Activated CD8-positive, alpha-beta memory T cell treated with anti-CD3 and anti-CD28 coated beads, Interleukin-2, amount 50 U/mL, for 24 hours (primary cell): Measurements from ENCODE around the gene PPA2.
"Not testable (repeated sequence)": the region's sequence is repeated elsewhere in the genome, so short reads cannot be mapped to it uniquely, and the experiment has no call there.

Experiments
- DNase-seq: peaks from one replicate; pipeline ENCODE4 v3.0.0-alpha.2; 2020; ENCODE audit errors: extremely low read depth

The PPA2 gene

GRCh38 chr4:105458541-105458940, 15.3 kb downstream of the PPA2 start:
- DNase-seq: not testable (repeated sequence)

GRCh38 chr4:105458001-105458400, 15.9 kb downstream of the PPA2 start:
- DNase-seq: no peak

GRCh38 chr4:105455998-105456397, 17.9 kb downstream of the PPA2 start:
- DNase-seq: no peak

GRCh38 chr4:105455182-105455581, 18.7 kb downstream of the PPA2 start:
- DNase-seq: no peak

- no peak for DNase-seq
Measured at GRCh38 chr4:105453550-105454205, 20.2 kb downstream of the PPA2 start.

GRCh38 chr4:105451346-105451745, 22.5 kb downstream of the PPA2 start:
- no peak for DNase-seq

- DNase-seq: no peak
Measured at GRCh38 chr4:105440890-105441289, 33.0 kb downstream of the PPA2 start.

- DNase-seq: no peak
Measured at GRCh38 chr4:105437637-105438036, 36.2 kb downstream of the PPA2 start.

GRCh38 chr4:105436414-105436813, 37.4 kb downstream of the PPA2 start:
- no peak for DNase-seq

- no peak for DNase-seq
Measured at GRCh38 chr4:105434940-105435339, 38.9 kb downstream of the PPA2 start.

GRCh38 chr4:105433421-105433820, 40.4 kb downstream of the PPA2 start:
- no peak for DNase-seq

GRCh38 chr4:105432438-105432837, 41.4 kb downstream of the PPA2 start:
- no peak for DNase-seq

GRCh38 chr4:105430811-105431210, 43.1 kb downstream of the PPA2 start:
- DNase-seq: no peak

GRCh38 chr4:105426187-105426897, 47.5 kb downstream of the PPA2 start:
- no peak for DNase-seq

GRCh38 chr4:105422207-105422920, 51.5 kb downstream of the PPA2 start:
- DNase-seq: no peak

- DNase-seq: no peak
Measured at GRCh38 chr4:105417624-105418023, 56.2 kb downstream of the PPA2 start.

- DNase-seq: no peak
Measured at GRCh38 chr4:105415281-105415744, 58.5 kb downstream of the PPA2 start.

- no peak for DNase-seq
Measured at GRCh38 chr4:105414316-105414715, 59.5 kb downstream of the PPA2 start.

GRCh38 chr4:105409135-105409534, 64.7 kb downstream of the PPA2 start:
- not testable (repeated sequence) for DNase-seq

GRCh38 chr4:105400901-105401677, 72.8 kb downstream of the PPA2 start:
- no peak for DNase-seq

GRCh38 chr4:105399532-105400161, 74.2 kb downstream of the PPA2 start:
- no peak for DNase-seq
